Memory B cell (primary cell): ENCODE measurements around the gene C6orf132.

Source experiments
- ATAC-seq: fragments of 150-1000 bp; cut with Tn5 transposase; 2 replicates; pipeline ENCODE4 v1.10.0; 2021; ENCODE audit warnings: low read depth, mild to moderate bottlenecking, moderate library complexity
- DNase-seq, 2 donors: peaks; one replicate each; pipeline ENCODE4 v3.0.0; 2022; ENCODE audit warnings: low spot score in 2 of 2
- H3K27ac Mint-ChIP-seq: one replicate; pipeline ENCODE4 v1.8.0; 2022; ENCODE audit warnings: mild to moderate bottlenecking, moderate library complexity, mixed read lengths
- H3K27me3 Mint-ChIP-seq: one replicate; pipeline ENCODE4 v1.8.0; 2022; ENCODE audit warnings: mixed read lengths
- H3K36me3 Mint-ChIP-seq: one replicate; pipeline ENCODE4 v1.8.0; 2022; ENCODE audit warnings: mild to moderate bottlenecking, mixed read lengths
- H3K4me1 Mint-ChIP-seq: one replicate; pipeline ENCODE4 v1.8.0; 2022; ENCODE audit warnings: mixed read lengths
- H3K4me3 Mint-ChIP-seq: one replicate; pipeline ENCODE4 v1.8.0; 2022; ENCODE audit warnings: mild to moderate bottlenecking, moderate library complexity, mixed read lengths
- H3K9me3 Mint-ChIP-seq: one replicate; pipeline ENCODE4 v1.8.0; 2022; ENCODE audit warnings: mixed read lengths

Gene C6orf132

GRCh38 chr6:42075159-42075838 is 67.1 kb downstream of the C6orf132 start:
- Mint-ChIP-seq H3K4me1 (peaks cover 2% of the 10 kb centered on the region), H3K4me3 (no peak overlapping the region), H3K9me3 (no peaks in the 10 kb centered on the region), H3K36me3 (peaks cover 36% of the 10 kb centered on the region), H3K27ac (no peak overlapping the region), H3K27me3 (no peaks in the 10 kb centered on the region)
- DNase-seq (peak; percentile 41 to 51), ATAC-seq (no peak)

- H3K4me1 Mint-ChIP-seq = peaks cover 2% of the 10 kb centered on the region
- no peaks in the 10 kb centered on the region for H3K27me3 Mint-ChIP-seq
- ATAC-seq (no peak), DNase-seq (no peak)
- no peak overlapping the region for H3K4me3 Mint-ChIP-seq
- H3K9me3 Mint-ChIP-seq = no peaks in the 10 kb centered on the region
- H3K27ac Mint-ChIP-seq = no peak overlapping the region
- H3K36me3 Mint-ChIP-seq = peaks cover 27% of the 10 kb centered on the region
Measured at GRCh38 chr6:42073287-42073686, 69.1 kb downstream of the C6orf132 start.

- Mint-ChIP-seq H3K4me1 (peaks cover 2% of the 10 kb centered on the region), H3K36me3 (peaks cover 20% of the 10 kb centered on the region), H3K9me3 (no peaks in the 10 kb centered on the region), H3K27ac (no peak overlapping the region), H3K4me3 (no peak overlapping the region), H3K27me3 (no peaks in the 10 kb centered on the region)
- DNase-seq (no peak), ATAC-seq (no peak)
Measured at GRCh38 chr6:42071881-42072583, 70.4 kb downstream of the C6orf132 start.

- Mint-ChIP-seq H3K4me1 (peaks cover 2% of the 10 kb centered on the region), H3K27ac (no peak overlapping the region), H3K36me3 (peaks cover 20% of the 10 kb centered on the region), H3K4me3 (no peak overlapping the region), H3K27me3 (no peaks in the 10 kb centered on the region), H3K9me3 (no peaks in the 10 kb centered on the region)
- ATAC-seq (no peak), DNase-seq (no peak)
Measured at GRCh38 chr6:42068872-42069522, 73.4 kb downstream of the C6orf132 start.

GRCh38 chr6:42068173-42068572 is 74.2 kb downstream of the C6orf132 start:
- DNase-seq (no peak), ATAC-seq (no peak)
- Mint-ChIP-seq H3K4me3 (no peak overlapping the region), H3K27ac (no peak overlapping the region), H3K27me3 (no peaks in the 10 kb centered on the region), H3K36me3 (peaks cover 17% of the 10 kb centered on the region), H3K4me1 (no peaks in the 10 kb centered on the region), H3K9me3 (no peaks in the 10 kb centered on the region)

GRCh38 chr6:42066156-42066675 is 76.2 kb downstream of the C6orf132 start:
- Mint-ChIP-seq H3K4me1 (no peaks in the 10 kb centered on the region), H3K36me3 (peaks cover 19% of the 10 kb centered on the region), H3K4me3 (no peak overlapping the region), H3K27me3 (no peaks in the 10 kb centered on the region), H3K27ac (no peak overlapping the region), H3K9me3 (no peaks in the 10 kb centered on the region)
- DNase-seq (no peak), ATAC-seq (no peak)

DNA sequence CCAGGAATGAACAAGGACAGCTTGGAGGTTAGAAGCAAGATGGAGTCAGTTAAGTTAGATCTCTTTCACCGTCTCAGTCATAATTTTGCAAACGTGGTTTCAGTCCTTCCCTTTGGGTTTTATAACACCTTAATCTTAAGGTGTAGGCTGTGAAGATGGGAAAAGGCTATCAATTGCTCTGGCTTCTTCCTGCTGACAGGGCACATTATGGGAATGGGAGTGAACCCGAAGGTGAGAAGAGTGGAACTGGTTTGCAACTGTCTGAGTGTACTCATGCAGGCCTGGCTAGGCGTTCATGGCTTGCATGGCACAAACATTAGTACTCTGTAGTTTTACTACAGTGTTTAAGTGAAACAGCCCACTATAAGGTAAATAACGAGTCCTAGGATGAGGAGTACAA is 82.7 kb downstream of the C6orf132 start:
- Mint-ChIP-seq H3K27me3 (no peaks in the 10 kb centered on the region), H3K36me3 (peaks cover 40% of the 10 kb centered on the region), H3K9me3 (no peaks in the 10 kb centered on the region), H3K4me3 (no peak overlapping the region), H3K4me1 (no peaks in the 10 kb centered on the region), H3K27ac (no peak overlapping the region)
- ATAC-seq (no peak), DNase-seq (no peak)

GRCh38 chr6:42053601-42054000 is 88.8 kb downstream of the C6orf132 start:
- DNase-seq (no peak), ATAC-seq (no peak)
- Mint-ChIP-seq H3K9me3 (no peaks in the 10 kb centered on the region), H3K36me3 (peaks cover 10% of the 10 kb centered on the region), H3K4me1 (peaks cover 7% of the 10 kb centered on the region), H3K27ac (no peak overlapping the region), H3K27me3 (no peaks in the 10 kb centered on the region), H3K4me3 (no peak overlapping the region)

DNA sequence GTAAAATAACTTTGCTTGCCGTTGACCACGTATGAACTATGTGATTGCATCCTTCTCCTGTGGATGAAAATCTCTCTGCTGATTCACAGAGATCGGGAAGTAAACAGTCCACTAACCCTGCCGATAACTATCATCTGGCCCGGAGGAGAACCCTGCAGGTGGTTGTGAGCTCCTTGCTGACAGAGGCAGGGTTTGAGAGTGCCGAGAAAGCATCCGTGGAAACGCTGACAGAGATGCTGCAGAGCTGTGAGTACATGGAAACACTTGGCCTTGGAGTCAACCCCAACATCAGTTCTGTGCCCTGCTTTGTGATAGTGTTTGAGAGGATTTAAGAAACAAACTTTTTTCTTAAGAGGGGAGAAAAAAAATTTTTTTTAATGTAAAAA is 91.2 kb downstream of the C6orf132 start:
- peaks cover 2% of the 10 kb centered on the region for H3K36me3 Mint-ChIP-seq
- peaks cover 20% of the 10 kb centered on the region for H3K4me1 Mint-ChIP-seq
- H3K4me3 Mint-ChIP-seq = peak overlapping the region; percentile 97
- ATAC-seq (no peak), DNase-seq (no peak)
- H3K27ac Mint-ChIP-seq = no peak overlapping the region
- no peaks in the 10 kb centered on the region for H3K9me3 Mint-ChIP-seq
- no peaks in the 10 kb centered on the region for H3K27me3 Mint-ChIP-seq
